ENCODE data around the gene ASPSCR1. TPM values are rescaled to one million over a fixed set of nuclear protein-coding genes. Genes with fewer than 3 reads are reported as not detected.

ASPSCR1 gene
- total RNA-seq, 1 donor from 2014 or later, result 55.5 TPM

- peaks cover 2% of the 10 kb centered on the region for H3K4me1 Mint-ChIP-seq (ENCODE audit: low read depth)
- TF ChIP-seq CTCF (IDR thresholded peaks at IDR 0.05; ENCODE audit: unreplicated experiment), result no peak
- H3K4me3 Mint-ChIP-seq (ENCODE audit: low read depth), result no peak overlapping the region
- DNase-seq (ENCODE audit: low spot score, unreplicated experiment), result no peak
- H3K9me3 Mint-ChIP-seq (ENCODE audit: low read depth), result no peaks in the 10 kb centered on the region
- H3K27ac Mint-ChIP-seq, result no peak overlapping the region
- no peaks in the 10 kb centered on the region for H3K27me3 Mint-ChIP-seq
- peaks cover 2% of the 10 kb centered on the region for H3K36me3 Mint-ChIP-seq (ENCODE audit: insufficient read depth)
These were observed 78.7 kb downstream of the ASPSCR1 start for GRCh38 chr17:82055965-82056728.

- Mint-ChIP-seq H3K27me3 (no peaks in the 10 kb centered on the region), H3K4me1 (ENCODE audit: low read depth) (peaks cover 2% of the 10 kb centered on the region), H3K9me3 (ENCODE audit: low read depth) (no peaks in the 10 kb centered on the region), H3K27ac (no peak overlapping the region), H3K4me3 (ENCODE audit: low read depth) (no peak overlapping the region), H3K36me3 (ENCODE audit: insufficient read depth) (peaks cover 2% of the 10 kb centered on the region)
- DNase-seq (ENCODE audit: low spot score, unreplicated experiment), result no peak
- TF ChIP-seq CTCF (IDR thresholded peaks at IDR 0.05; ENCODE audit: unreplicated experiment), result no peak
These were observed 79.5 kb downstream of the ASPSCR1 start for GRCh38 chr17:82056729-82057621.

- Mint-ChIP-seq H3K27ac (no peak overlapping the region), H3K36me3 (ENCODE audit: insufficient read depth) (peaks cover 2% of the 10 kb centered on the region), H3K4me3 (ENCODE audit: low read depth) (no peak overlapping the region), H3K9me3 (ENCODE audit: low read depth) (no peaks in the 10 kb centered on the region), H3K4me1 (ENCODE audit: low read depth) (peaks cover under 1% of the 10 kb centered on the region), H3K27me3 (no peaks in the 10 kb centered on the region)
- DNase-seq (ENCODE audit: low spot score, unreplicated experiment), result no peak
- TF ChIP-seq CTCF (IDR thresholded peaks at IDR 0.05; ENCODE audit: unreplicated experiment), result no peak
These were observed 80.9 kb downstream of the ASPSCR1 start for GRCh38 chr17:82058230-82058854.

- Mint-ChIP-seq H3K4me3 (ENCODE audit: low read depth) (no peak overlapping the region), H3K36me3 (ENCODE audit: insufficient read depth) (peaks cover 2% of the 10 kb centered on the region), H3K4me1 (ENCODE audit: low read depth) (no peaks in the 10 kb centered on the region), H3K27me3 (no peaks in the 10 kb centered on the region), H3K27ac (no peak overlapping the region), H3K9me3 (ENCODE audit: low read depth) (no peaks in the 10 kb centered on the region)
- no peak for DNase-seq (ENCODE audit: low spot score, unreplicated experiment)
- TF ChIP-seq CTCF (IDR thresholded peaks at IDR 0.05; ENCODE audit: unreplicated experiment), result no peak
These were observed 81.4 kb downstream of the ASPSCR1 start for GRCh38 chr17:82058855-82059249.

Data from progenitor cell of endocrine pancreas (in vitro differentiated cells).